Fibroblast of skin of right biceps (primary cell): Measurements from ENCODE around the gene AGBL5.
A peak's percentile ranks its signal among the peaks of the same experiment; 100 is the strongest.

Experiments
- DNase-seq: peaks from one replicate; pipeline ENCODE4 v3.0.0-alpha.2; 2013

Gene AGBL5

DNA sequence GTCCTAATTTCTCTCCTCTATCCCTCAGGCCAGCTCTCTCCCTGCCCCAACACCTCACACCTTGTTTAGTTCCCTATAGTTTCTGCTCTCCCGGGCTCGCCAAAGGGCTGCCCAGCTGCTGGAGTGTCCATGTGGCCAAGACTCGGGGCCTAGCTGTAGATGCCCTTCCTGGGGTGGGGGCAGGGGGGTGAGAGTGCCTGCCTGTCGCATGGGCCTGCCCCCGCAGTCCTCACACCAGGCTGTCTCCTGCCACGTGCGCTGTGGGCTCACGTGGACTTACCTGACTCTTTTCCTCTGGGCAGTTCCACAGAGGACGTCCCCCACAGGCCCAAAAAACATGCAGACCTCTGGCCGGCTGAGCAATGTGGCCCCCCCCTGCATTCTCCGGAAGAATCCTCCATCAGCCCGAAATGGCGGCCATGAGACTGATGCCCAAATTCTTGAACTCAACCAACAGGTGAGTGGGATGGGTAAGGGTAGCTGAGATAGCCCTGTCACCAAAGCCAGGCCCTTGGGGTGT, 26.1 kb upstream of the AGBL5 start:
- no peak for DNase-seq

DNA sequence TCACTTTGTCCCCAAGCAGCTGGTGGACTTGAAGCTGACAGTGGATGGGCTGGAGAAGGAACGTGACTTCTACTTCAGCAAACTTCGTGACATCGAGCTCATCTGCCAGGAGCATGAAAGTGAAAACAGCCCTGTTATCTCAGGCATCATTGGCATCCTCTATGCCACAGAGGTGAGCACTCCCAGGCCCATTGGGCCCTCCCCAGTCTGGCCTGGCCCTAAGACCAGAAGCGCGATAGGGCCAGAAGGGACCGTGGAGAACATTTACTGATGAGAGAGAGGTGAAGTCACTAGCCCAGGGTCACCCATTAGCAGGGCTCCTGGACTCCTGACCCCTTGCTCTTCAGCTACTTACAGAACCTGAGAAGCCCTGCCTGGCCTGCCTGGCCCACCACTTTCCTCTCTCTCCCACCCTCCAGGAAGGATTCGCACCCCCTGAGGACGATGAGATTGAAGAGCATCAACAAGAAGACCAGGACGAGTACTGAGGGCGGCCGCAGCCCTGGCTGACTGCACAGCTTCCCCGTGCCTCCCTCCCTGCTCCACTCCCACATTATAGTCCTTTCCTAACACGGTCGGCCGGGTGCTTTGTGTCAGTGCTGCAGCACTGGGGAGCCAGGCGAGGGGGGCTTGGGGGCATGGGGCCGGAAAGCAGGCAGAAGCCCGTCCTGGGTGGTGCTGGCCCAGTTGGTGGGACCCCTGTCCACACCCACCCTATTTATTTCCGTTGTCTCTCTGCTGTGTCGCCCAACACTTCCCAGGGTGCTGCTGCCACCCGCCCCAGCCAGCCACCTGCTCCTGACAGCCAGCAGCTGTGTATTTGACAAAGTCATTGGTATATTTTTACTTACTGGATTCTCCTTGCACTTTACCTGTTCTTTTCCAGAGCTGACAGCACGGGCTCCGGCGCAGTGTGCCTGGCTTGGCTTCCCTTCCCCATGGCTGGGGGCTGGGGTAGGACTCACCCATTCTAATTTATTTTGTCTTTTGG, 25.3 kb upstream of the AGBL5 start:
- no peak for DNase-seq

- no peak for DNase-seq
Measured at GRCh38 chr2:27027211-27027651, 24.2 kb upstream of the AGBL5 start.

- DNase-seq, result no peak
Measured at GRCh38 chr2:27029051-27029450, 22.4 kb upstream of the AGBL5 start.

DNA sequence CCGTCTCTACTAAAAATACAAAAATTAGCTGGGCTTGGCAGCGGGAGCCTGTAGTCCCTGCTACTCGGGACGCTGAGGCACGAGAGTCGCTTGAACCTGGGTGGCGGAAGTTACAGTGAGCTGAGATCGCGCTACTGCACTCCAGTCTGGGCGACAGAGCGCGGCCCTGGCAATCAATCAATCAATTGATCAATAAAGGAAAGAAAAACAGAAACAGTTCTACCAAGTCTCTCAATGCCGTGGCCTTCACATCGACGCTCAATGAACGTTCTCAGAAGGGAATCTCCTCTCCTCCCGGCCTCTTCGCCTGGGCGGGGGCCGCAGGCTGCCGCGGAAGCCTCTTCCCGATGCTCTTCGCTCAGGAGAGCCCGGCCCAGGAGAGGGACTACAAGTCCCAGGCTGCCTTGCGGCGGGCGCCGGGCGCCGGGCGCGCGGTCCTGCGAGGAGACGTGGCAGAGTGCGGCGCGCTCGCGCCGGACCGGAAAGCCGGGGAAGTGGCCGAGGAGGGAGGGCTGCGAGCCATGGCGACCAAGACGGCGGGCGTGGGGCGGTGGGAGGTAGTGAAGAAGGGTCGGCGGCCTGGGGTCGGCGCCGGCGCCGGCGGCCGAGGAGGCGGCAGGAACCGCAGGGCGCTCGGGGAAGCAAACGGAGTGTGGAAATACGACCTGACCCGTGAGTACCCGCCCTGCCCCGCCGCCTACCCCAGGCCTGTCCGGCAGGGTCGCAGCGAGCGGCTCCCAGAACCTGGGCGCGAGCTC, 18.8 kb upstream of the AGBL5 start, which contains the start of gene TMEM214:
TSS of gene TMEM214 (plus strand) at position 471 of the 758 bp plus-strand sequence. CDS start at position 522, 51 bp downstream.
- DNase-seq, result peak; percentile 90

- DNase-seq, result no peak
Measured at GRCh38 chr2:27033253-27033852, 18.1 kb upstream of the AGBL5 start.

GRCh38 chr2:27038012-27038411, 13.5 kb upstream of the AGBL5 start:
- no peak for DNase-seq

GRCh38 chr2:27038631-27039339, 12.7 kb upstream of the AGBL5 start:
- no peak for DNase-seq

DNA sequence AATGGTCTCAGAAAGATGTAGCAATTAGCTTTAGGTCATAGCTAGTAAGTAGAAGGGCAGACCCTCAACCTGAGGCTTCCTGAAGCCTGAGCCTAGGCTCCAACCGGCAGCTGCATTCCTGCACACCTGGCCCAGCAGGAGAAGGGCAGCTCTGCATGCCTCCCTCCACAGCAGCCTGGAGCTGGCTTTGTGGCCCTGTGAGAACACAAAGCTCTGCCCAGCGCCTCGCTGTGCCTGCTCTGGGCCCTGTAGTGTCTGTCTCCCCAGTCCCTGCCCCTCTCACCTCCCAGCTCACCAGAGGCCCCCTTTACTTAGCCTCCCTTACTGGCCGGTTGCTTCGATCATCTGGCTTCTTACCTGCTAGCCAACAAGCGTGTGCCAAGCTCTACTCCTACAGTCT, 12.0 kb upstream of the AGBL5 start:
- no peak for DNase-seq

GRCh38 chr2:27039871-27040270, 11.6 kb upstream of the AGBL5 start:
- DNase-seq, result no peak

- DNase-seq, result no peak
Measured at GRCh38 chr2:27040282-27040681, 11.2 kb upstream of the AGBL5 start.

GRCh38 chr2:27041752-27042151, 9.7 kb upstream of the AGBL5 start:
- DNase-seq, result peak; percentile 68

DNA sequence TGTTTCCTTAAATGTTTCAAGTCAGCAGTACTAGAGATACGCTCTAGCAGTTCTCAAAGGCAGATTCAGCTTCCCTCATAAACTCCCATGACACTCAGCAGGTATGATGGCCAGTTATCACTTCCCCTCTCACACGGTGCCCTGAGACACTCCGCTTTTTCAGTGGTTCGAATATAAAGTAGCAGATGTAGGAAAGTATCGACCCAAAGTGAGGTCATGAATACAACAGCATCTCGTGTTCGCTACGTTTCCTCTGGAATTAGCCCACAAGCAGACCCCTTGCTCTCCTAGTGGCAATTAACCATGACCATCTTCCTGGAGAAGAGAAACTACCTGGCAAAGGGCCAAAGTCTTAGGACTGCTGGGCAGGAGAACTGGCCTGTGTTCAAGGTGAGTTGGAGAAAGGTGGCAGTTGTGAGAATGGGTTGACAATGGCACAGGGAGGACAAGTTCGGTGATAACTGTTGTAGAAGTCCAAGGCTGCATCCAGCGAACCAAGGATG, 9.3 kb upstream of the AGBL5 start:
- no peak for DNase-seq

DNA sequence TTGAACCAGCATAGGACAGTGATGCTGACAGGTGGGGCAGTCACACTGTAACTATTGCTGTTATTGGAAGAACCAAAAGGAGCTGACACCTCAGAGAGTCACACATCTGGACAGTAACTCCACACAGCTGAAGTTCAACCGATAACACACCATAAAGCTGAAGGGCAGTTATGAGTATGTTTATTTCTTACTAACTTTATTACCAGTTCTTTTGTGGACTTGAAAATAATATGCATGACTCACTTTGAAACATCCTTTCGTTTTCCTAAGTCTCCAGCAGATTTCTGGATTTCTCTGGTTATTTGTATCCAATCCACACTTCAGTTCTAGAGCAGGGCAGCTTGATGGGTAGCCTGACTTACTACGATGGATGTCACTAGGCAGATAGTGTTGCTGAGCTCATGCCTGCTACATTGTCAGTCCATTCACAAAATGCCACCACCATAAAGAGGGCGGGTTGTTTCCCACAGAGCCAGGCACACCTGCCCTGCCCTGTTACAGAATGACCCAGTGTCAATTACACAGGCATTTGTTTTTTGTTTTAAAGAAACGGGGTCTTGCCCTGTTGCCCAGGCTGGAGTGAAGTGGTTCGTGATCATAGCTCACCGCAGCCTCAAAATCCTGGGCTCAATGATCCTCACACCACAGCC, 8.4 kb upstream of the AGBL5 start:
- DNase-seq, result peak; percentile 15

DNA sequence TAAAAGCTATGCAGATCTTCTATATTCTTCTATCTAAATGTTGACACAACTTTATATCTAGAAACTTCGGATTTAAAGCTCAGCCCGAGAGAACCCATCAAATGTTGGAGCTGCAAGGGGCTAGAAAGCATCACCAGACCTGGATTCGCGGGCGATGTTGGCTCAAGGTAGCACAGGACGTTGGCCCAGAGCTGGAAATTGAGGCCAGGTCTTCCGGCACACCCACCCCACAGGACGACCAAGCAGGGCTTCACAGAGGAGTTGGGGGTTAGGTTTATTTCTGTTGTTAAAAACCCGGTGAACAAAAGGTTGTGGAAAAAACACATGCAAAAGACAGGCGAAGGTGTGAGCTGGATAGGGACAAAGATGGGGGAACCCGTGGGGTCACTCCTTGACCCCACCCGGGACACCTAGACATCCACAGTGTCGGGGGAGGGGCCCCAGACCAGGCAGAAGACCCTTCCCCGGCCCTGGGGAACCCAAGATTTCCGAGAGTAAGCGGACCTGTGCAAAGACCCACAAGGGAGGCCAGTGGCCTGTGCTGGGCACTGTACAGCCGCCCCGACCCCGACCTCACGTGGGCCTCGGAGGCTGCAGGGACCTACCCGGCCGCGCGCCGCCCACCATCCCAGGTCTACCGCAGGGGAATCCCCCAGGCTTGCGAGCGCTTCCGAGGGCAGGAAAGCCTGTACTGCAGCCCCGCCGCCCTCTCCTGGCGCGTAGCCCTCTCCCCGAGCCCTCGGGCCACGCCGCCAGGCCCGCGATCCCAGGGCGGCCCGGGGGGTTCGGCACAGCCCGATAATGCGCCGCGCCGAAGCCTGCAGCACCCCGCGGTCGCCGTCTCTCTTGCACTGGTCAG, 1.8 kb upstream of the AGBL5 start:
- DNase-seq, result no peak

DNA sequence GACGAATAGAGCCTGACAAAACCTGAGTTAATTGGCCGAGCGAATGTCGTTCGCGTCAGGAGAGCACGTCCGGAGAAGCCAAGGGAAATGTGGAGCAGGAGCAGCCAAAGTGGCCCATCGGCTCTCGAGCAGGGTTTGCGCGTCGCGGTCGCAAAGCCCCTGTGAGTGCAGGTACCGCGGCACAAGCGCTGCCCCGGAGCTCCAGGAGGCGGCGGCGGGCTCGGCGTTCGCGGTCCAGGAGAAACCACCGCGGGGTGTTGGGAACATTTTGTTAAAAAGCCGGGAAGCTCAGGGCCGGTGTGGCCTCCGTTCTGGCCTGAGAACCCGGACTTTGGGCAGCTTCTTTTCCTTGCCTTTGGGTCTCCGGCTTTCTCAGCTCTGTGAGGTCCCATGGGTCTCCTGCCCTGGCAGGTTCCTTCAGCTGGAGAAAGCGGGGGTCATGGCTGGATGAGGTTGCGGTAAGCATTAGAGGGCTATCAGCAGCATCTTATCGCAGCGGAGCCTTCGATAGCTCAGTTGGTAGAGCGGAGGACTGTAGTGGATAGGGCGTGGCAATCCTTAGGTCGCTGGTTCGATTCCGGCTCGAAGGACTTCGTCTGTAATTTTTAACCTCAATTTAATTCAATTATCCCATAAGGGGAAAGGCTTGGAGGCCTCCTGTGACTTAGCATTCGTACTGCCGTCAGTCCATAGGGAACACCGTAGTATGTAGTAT, 1.0 kb upstream of the AGBL5 start:
- DNase-seq, result peak; percentile 97

DNA sequence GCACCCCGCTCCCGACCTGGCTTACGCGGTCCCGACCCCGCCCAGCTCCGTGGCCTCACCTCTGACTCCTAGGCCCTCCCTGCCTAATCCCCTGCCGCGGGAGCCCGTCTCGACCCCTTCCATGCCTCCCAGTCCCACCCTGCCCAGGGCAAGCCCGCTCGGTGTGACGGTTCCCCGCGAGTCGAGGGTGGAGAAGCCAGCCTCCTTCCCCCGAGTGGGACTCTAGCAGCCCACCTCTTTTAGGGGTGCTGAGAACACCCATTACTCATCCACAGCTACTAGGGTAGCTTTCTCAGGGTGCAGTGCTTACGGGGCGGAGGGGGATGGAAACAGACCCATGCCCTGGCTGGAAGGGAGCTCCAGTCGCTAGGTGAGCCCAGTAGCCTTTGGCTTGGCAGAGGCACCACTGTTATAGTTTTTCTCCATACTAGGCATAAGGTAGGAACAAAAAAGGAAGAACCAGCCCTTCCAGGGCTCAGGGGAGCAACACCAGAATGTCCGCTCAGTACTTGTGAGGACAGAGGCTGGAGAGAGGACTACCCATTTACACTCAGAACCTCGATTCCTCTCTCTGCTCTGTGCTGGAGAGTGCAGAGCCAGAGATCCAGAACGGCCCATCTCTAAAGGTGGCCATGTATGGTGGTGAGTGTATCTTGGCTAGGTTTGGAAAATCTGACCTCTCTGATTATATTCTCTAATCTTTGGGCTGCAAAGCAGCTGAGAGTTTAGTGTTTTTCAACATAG, 606 bp downstream of the AGBL5 start:
- DNase-seq, result no peak

DNA sequence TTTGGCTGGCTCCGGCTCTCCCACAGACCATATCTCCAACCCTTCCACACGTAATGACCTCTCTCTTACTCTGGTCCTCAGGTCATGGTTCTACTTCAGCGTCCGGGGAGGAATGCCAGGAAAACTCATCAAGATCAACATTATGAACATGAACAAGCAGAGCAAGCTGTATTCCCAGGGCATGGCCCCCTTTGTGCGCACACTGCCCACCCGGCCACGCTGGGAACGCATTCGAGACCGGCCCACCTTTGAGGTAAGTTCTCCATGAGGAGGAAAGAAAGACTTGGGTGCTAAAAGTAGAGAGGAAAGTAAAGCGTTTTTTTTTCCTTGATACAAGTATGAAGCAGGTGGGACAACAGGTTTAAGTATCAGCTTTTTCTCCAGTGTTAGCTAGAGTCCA, 1.9 kb downstream of the AGBL5 start:
- no peak for DNase-seq

- no peak for DNase-seq
Measured at GRCh38 chr2:27053776-27054175, 2.3 kb downstream of the AGBL5 start.
